ENCODE measurements around the gene PSKH1.

Gene PSKH1
- long read RNA-seq, transcript PSKH1-203 (2 exons, 185 nt), result major isoform, 7 of 10 reads
- long read RNA-seq, partial matches to known transcripts, result 0 of 10 reads
- long read RNA-seq, other reads (novel, unspliced or antisense), result 1 of 10 reads

- peak within 1 kb of the TSS; percentile 72 for H3K4me3 ChIP-seq (replicated peaks; ENCODE audit: insufficient read depth, low read length)
- DNase-seq (ENCODE audit: low read depth in 1 of 2, low spot score in 1 of 2), result peak; percentile 81 to 97
- H3K27me3 ChIP-seq (ENCODE audit: insufficient read depth, poor library complexity, severe bottlenecking), result no peaks in the 10 kb centered on the region
- no peak for TF ChIP-seq GABPA (IDR thresholded peaks at IDR 0.05; ENCODE audit: low read depth)
- TF ChIP-seq, protein P1, sequence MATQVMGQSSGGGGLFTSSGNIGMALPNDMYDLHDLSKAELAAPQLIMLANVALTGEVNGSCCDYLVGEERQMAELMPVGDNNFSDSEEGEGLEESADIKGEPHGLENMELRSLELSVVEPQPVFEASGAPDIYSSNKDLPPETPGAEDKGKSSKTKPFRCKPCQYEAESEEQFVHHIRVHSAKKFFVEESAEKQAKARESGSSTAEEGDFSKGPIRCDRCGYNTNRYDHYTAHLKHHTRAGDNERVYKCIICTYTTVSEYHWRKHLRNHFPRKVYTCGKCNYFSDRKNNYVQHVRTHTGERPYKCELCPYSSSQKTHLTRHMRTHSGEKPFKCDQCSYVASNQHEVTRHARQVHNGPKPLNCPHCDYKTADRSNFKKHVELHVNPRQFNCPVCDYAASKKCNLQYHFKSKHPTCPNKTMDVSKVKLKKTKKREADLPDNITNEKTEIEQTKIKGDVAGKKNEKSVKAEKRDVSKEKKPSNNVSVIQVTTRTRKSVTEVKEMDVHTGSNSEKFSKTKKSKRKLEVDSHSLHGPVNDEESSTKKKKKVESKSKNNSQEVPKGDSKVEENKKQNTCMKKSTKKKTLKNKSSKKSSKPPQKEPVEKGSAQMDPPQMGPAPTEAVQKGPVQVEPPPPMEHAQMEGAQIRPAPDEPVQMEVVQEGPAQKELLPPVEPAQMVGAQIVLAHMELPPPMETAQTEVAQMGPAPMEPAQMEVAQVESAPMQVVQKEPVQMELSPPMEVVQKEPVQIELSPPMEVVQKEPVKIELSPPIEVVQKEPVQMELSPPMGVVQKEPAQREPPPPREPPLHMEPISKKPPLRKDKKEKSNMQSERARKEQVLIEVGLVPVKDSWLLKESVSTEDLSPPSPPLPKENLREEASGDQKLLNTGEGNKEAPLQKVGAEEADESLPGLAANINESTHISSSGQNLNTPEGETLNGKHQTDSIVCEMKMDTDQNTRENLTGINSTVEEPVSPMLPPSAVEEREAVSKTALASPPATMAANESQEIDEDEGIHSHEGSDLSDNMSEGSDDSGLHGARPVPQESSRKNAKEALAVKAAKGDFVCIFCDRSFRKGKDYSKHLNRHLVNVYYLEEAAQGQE (IDR thresholded peaks at IDR 0.05; ENCODE audit: insufficient replicate concordance, low read depth), result no peak
- TF ChIP-seq SPI1 (IDR thresholded peaks at IDR 0.05; ENCODE audit: borderline replicate concordance, low read depth), result no peak
- TF ChIP-seq POLR2AphosphoS5 (IDR thresholded peaks at IDR 0.05; ENCODE audit: low read depth), result peak; percentile 18; the same call in 1 of the 2 replicates
- TF ChIP-seq, protein P2, sequence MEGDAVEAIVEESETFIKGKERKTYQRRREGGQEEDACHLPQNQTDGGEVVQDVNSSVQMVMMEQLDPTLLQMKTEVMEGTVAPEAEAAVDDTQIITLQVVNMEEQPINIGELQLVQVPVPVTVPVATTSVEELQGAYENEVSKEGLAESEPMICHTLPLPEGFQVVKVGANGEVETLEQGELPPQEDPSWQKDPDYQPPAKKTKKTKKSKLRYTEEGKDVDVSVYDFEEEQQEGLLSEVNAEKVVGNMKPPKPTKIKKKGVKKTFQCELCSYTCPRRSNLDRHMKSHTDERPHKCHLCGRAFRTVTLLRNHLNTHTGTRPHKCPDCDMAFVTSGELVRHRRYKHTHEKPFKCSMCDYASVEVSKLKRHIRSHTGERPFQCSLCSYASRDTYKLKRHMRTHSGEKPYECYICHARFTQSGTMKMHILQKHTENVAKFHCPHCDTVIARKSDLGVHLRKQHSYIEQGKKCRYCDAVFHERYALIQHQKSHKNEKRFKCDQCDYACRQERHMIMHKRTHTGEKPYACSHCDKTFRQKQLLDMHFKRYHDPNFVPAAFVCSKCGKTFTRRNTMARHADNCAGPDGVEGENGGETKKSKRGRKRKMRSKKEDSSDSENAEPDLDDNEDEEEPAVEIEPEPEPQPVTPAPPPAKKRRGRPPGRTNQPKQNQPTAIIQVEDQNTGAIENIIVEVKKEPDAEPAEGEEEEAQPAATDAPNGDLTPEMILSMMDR (IDR thresholded peaks at IDR 0.05; ENCODE audit: insufficient read depth, low read length), result no peak
- peak within 1 kb of the TSS; percentile 77 for H3K27ac ChIP-seq (replicated peaks)
These were observed at the start of gene PSKH1 for GRCh38 chr16:67892899-67893742. PSKH1 (plus strand) TSS chr16:67893254; CDS start chr16:67908750, 15,496 bp downstream.

DNA sequence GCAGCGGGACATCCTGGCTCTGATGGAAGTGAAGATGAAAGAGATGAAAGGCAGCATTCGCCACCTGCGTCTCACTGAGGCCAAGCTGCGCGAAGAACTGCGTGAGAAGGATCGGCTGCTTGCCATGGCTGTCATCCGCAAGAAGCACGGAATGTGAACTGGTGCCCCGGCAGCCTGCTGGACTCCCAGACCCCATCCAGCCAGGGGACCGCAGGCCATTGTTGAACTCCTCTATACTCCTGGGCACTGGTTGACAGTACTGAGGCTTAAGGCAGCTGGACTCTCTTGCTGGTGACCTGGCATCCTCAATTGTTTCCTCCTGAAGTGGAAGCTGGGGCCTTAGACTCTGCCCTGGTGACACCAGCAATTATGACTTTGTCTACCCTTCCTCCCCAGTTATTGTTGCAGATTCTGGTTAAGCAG is 49.7 kb upstream of the PSKH1 start:
- peak overlapping the region; percentile 79 for H3K4me3 ChIP-seq (replicated peaks; ENCODE audit: insufficient read depth, low read length)
- DNase-seq (ENCODE audit: low read depth in 1 of 2, low spot score in 1 of 2), result no peak
- H3K27me3 ChIP-seq (ENCODE audit: insufficient read depth, poor library complexity, severe bottlenecking), result no peaks in the 10 kb centered on the region
- TF ChIP-seq SPI1 (IDR thresholded peaks at IDR 0.05; ENCODE audit: borderline replicate concordance, low read depth) (no peak), POLR2AphosphoS5 (IDR thresholded peaks at IDR 0.05; ENCODE audit: low read depth) (no peak), GABPA (IDR thresholded peaks at IDR 0.05; ENCODE audit: low read depth) (no peak)
- TF ChIP-seq, protein P1 (IDR thresholded peaks at IDR 0.05; ENCODE audit: insufficient replicate concordance, low read depth), result no peak
- TF ChIP-seq, protein P2 (IDR thresholded peaks at IDR 0.05; ENCODE audit: insufficient read depth, low read length), result no peak
- H3K27ac ChIP-seq (replicated peaks), result peak overlapping the region; percentile 78; the same call in 1 of the 2 replicates

GRCh38 chr16:67844497-67844896 is 48.6 kb upstream of the PSKH1 start:
- no peak overlapping the region for H3K27ac ChIP-seq (replicated peaks)
- no peak for DNase-seq (ENCODE audit: low read depth in 1 of 2, low spot score in 1 of 2)
- H3K4me3 ChIP-seq (replicated peaks; ENCODE audit: insufficient read depth, low read length), result no peak overlapping the region

More at GRCh38 chr16:67844497-67844896, 48.6 kb upstream of the PSKH1 start:
- no peaks in the 10 kb centered on the region for H3K27me3 ChIP-seq (ENCODE audit: insufficient read depth, poor library complexity, severe bottlenecking)
- TF ChIP-seq SPI1 (IDR thresholded peaks at IDR 0.05; ENCODE audit: borderline replicate concordance, low read depth) (no peak), GABPA (IDR thresholded peaks at IDR 0.05; ENCODE audit: low read depth) (no peak), POLR2AphosphoS5 (IDR thresholded peaks at IDR 0.05; ENCODE audit: low read depth) (no peak)
- TF ChIP-seq, protein P2 (IDR thresholded peaks at IDR 0.05; ENCODE audit: insufficient read depth, low read length), result no peak
- TF ChIP-seq, protein P1 (IDR thresholded peaks at IDR 0.05; ENCODE audit: insufficient replicate concordance, low read depth), result no peak

All from HL-60 (cell line).